Head of caudate nucleus (tissue), 42 donors: ENCODE data around the gene SYTL2.

Experiments used
- DNase-seq, 42 donors: peaks; one replicate each; pipeline versions ENCODE4 v3.0.0 to v3.0.0-alpha.2; 2020 to 2021; ENCODE audit warnings: mixed read lengths in 7 of 42
- intact Hi-C: fragments of 100-400 bp; cut with DNase I; formaldehyde crosslinking; loops from one replicate; pipeline ENCODE4 v1.15.0; 2022

The SYTL2 gene

GRCh38 chr11:85750646-85751045, 60.3 kb downstream of the SYTL2 start:
- no peak for DNase-seq
- intact Hi-C loops, result no loop called here

- intact Hi-C loops, result no loop called here
- no peak for DNase-seq
These were observed 61.1 kb downstream of the SYTL2 start for GRCh38 chr11:85749884-85750283.

GRCh38 chr11:85749287-85749834, 61.6 kb downstream of the SYTL2 start:
- intact Hi-C loops, result no loop called here
- DNase-seq, result no peak

- DNase-seq, result no peak
- intact Hi-C loops, result no loop called here
These were observed 62.5 kb downstream of the SYTL2 start for GRCh38 chr11:85748455-85748891.

- no peak for DNase-seq
- intact Hi-C loops, result no loop called here
These were observed 64.3 kb downstream of the SYTL2 start for GRCh38 chr11:85746670-85747069.

GRCh38 chr11:85745626-85746025, 65.3 kb downstream of the SYTL2 start:
- no peak for DNase-seq
- intact Hi-C loops, result no loop called here

GRCh38 chr11:85742873-85743275, 68.1 kb downstream of the SYTL2 start:
- no peak for DNase-seq
- intact Hi-C loops, result no loop called here

GRCh38 chr11:85742348-85742747, 68.6 kb downstream of the SYTL2 start:
- intact Hi-C loops, result no loop called here
- no peak for DNase-seq

GRCh38 chr11:85740481-85741400, 70.2 kb downstream of the SYTL2 start:
- intact Hi-C loops, result no loop called here
- DNase-seq, result no peak

GRCh38 chr11:85737738-85738137, 73.2 kb downstream of the SYTL2 start:
- DNase-seq, result no peak
- intact Hi-C loops, result no loop called here

- intact Hi-C loops, result no loop called here
- no peak for DNase-seq
These were observed 75.0 kb downstream of the SYTL2 start for GRCh38 chr11:85735876-85736460.

GRCh38 chr11:85732965-85733364, 78.0 kb downstream of the SYTL2 start:
- intact Hi-C loops, result no loop called here
- DNase-seq, result no peak

- DNase-seq, result no peak
- intact Hi-C loops, result no loop called here
These were observed 84.6 kb downstream of the SYTL2 start for GRCh38 chr11:85726381-85726780.

- intact Hi-C loops, result no loop called here
These were observed 85.3 kb downstream of the SYTL2 start for GRCh38 chr11:85725510-85726258.

GRCh38 chr11:85724748-85725465, 86.0 kb downstream of the SYTL2 start:
- DNase-seq, result no peak
- intact Hi-C loops, result no loop called here

More at GRCh38 chr11:85725510-85726258, 85.3 kb downstream of the SYTL2 start:
- DNase-seq, result no peak

- intact Hi-C loops, result no loop called here
- no peak for DNase-seq
These were observed 87.9 kb downstream of the SYTL2 start for GRCh38 chr11:85723088-85723487.

- intact Hi-C loops, result no loop called here
- no peak for DNase-seq
These were observed 89.8 kb downstream of the SYTL2 start for GRCh38 chr11:85721191-85721590.

- peak in 40 of 42 donors; percentile 4 to 72 (median 42) for DNase-seq
- intact Hi-C loops, result no loop called here
These were observed 91.7 kb downstream of the SYTL2 start for GRCh38 chr11:85718991-85719807.
